SH-SY5Y (cell line): Measurements from ENCODE around the gene ZKSCAN2.

ENCODE experiments used
- GATA2 ChIP-seq: IDR thresholded peaks from 2 replicates; pipeline ENCODE4 v1.6.1; 2011; ENCODE audit warnings: mild to moderate bottlenecking, low read depth, low read length
- GATA3 ChIP-seq: IDR thresholded peaks from 2 replicates; pipeline ENCODE4 v1.6.1; 2011; ENCODE audit warnings: low read depth, mild to moderate bottlenecking, low read length, moderate library complexity

DNA sequence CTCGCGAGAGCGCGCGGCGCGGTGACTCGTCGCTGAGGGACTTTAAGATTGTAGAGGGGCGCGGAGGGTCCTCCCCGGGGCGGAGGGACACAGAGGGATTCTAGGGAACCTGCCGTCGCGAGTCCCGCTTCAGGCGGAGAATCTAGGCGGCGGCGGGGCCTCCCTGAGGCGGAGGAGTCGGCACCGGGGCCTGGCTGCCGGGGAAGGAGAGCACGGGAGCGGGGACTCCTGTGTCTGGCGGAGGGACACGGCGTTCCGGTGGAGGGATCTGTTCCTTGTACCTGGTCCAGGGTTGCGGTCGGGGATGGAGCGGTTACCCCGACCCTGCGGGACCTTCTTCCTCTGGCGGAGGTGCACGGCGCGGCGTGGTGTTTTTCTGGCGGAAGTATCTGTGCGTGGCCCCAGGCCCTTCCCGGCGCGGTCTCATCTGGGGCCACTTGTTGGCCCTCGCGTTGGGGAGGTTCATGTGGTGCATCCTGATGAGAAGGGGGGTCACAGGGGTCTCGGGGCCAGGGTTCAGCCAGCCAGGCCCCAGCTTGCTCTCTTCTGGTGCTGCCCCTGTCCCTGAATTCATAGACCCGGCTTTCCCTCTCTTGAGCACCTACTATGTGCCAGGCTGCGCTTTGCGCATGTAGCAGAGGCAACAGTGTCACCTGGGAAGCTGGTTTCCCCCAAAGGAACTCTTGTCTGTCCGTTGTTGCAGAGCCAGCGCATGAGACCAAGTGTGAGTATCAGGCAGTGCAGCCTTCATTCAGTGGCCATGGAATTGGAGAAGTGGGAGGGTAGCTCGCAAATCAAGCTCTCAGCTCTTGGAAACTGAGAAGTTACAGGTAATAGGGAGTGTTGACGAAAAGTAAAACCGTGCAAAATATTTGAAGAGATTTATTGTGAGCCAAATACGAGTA, 563 bp upstream of the ZKSCAN2 start:
- TF ChIP-seq GATA2 (no peak), GATA3 (no peak)
